BLaER1 treated with 17β-estradiol and CSF1 and Interleukin-3, amounts not matched to agents 10 nM and 100 nM (cell line): ENCODE results near the gene ALG2.
A peak's percentile ranks its signal among the peaks of the same experiment; 100 is the strongest.
"Not testable (repeated sequence)": the region's sequence is repeated elsewhere in the genome, so short reads cannot be mapped to it uniquely, and the experiment has no call there.

Experiments used
- H3K27ac ChIP-seq, 11 experiments: shearing (Covaris generic); formaldehyde crosslinking; 2 replicates each; pipeline ENCODE4 v1.8.1; 2022
- H3K27me3 ChIP-seq, 11 experiments: shearing (Covaris generic); formaldehyde crosslinking; 2 replicates each; pipeline ENCODE4 v1.8.1; 2022
- H3K36me3 ChIP-seq, 11 experiments: shearing (Covaris generic); formaldehyde crosslinking; 2 replicates each; pipeline ENCODE4 v1.8.1; 2022
- H3K4me1 ChIP-seq, 10 experiments: shearing (Covaris generic); formaldehyde crosslinking; 2 replicates each; pipeline ENCODE4 v1.8.1; 2022
- H3K4me2 ChIP-seq, 11 experiments: shearing (Covaris generic); formaldehyde crosslinking; 2 replicates each; pipeline ENCODE4 v1.8.1; 2022
- H3K4me3 ChIP-seq, 10 experiments: shearing (Covaris generic); formaldehyde crosslinking; 2 replicates each; pipeline ENCODE4 v1.8.1; 2022
- H3K9ac ChIP-seq, 11 experiments: shearing (Covaris generic); formaldehyde crosslinking; 2 replicates each; pipeline ENCODE4 v1.8.1; 2022
- H3K9me3 ChIP-seq, 11 experiments: shearing (Covaris generic); formaldehyde crosslinking; replicated peaks in 1 of 11; 2 replicates each; pipeline ENCODE4 v1.8.1; 2022
- H4K20me1 ChIP-seq, 11 experiments: shearing (Covaris generic); formaldehyde crosslinking; 2 replicates each; pipeline ENCODE4 v1.8.1; 2022
- Cebpa-rat ChIP-seq, 11 experiments: shearing (Covaris generic); IDR thresholded peaks; 2 replicates each; pipeline ENCODE4 v1.8.1; 2022

Gene ALG2

GRCh38 chr9:99211746-99212145 is 10.0 kb downstream of the ALG2 start:
- no peaks in the 10 kb centered on the region for H3K27me3 ChIP-seq
- peaks cover 24 to 43% (median 38%) of the 10 kb centered on the region in 11 experiments for H3K36me3 ChIP-seq
- peaks cover 12 to 44% (median 25%) of the 10 kb centered on the region in 11 experiments; a peak in 18 of 22 replicates for H4K20me1 ChIP-seq
- H3K4me1 ChIP-seq: peaks cover 0 to 36% (median 0%) of the 10 kb centered on the region in 10 experiments; a peak in 6 of 20 replicates
- H3K4me2 ChIP-seq: peak overlapping the region in 2 of 11 experiments; percentile 18 to 35; a peak in 2 of 22 replicates
- peaks cover 12 to 27% (median 17%) of the 10 kb centered on the region in 11 experiments; a peak in 21 of 22 replicates for H3K9me3 ChIP-seq
- H3K27ac ChIP-seq: no peak overlapping the region
- no peak for TF ChIP-seq Cebpa-rat (IDR thresholded peaks at IDR 0.05)
- H3K9ac ChIP-seq: no peak overlapping the region
- no peak overlapping the region for H3K4me3 ChIP-seq

GRCh38 chr9:99210572-99210971 is 11.2 kb downstream of the ALG2 start:
- H3K27me3 ChIP-seq: no peaks in the 10 kb centered on the region
- TF ChIP-seq Cebpa-rat (IDR thresholded peaks at IDR 0.05): no peak
- H3K9ac ChIP-seq: no peak overlapping the region
- no peak overlapping the region for H3K4me3 ChIP-seq
- peaks cover 1 to 32% (median 14%) of the 10 kb centered on the region in 11 experiments; a peak in 14 of 22 replicates for H4K20me1 ChIP-seq
- H3K4me1 ChIP-seq: peaks cover 0 to 36% (median 0%) of the 10 kb centered on the region in 10 experiments; a peak in 6 of 20 replicates
- H3K9me3 ChIP-seq: peaks cover 12 to 27% (median 17%) of the 10 kb centered on the region in 11 experiments; a peak in 21 of 22 replicates
- H3K27ac ChIP-seq: no peak overlapping the region
- H3K36me3 ChIP-seq: peaks cover 14 to 31% (median 27%) of the 10 kb centered on the region in 11 experiments; a peak in 21 of 22 replicates
- no peak overlapping the region for H3K4me2 ChIP-seq

GRCh38 chr9:99201603-99202002 is 20.1 kb downstream of the ALG2 start:
- Histone ChIP-seq H3K9ac (no peak overlapping the region), H3K4me3 (no peak overlapping the region), H3K27me3 (no peaks in the 10 kb centered on the region), H3K27ac (no peak overlapping the region), H4K20me1 (no peaks in the 10 kb centered on the region), H3K9me3 (no peaks in the 10 kb centered on the region), H3K4me2 (no peak overlapping the region), H3K36me3 (no peaks in the 10 kb centered on the region), H3K4me1 (peaks cover 0 to 10% (median 3%) of the 10 kb centered on the region in 10 experiments; a peak in 8 of 20 replicates)
- no peak for TF ChIP-seq Cebpa-rat (IDR thresholded peaks at IDR 0.05)

GRCh38 chr9:99199938-99200539 is 21.7 kb downstream of the ALG2 start:
- no peak for TF ChIP-seq Cebpa-rat (IDR thresholded peaks at IDR 0.05)
- Histone ChIP-seq H3K27ac (no peak overlapping the region), H3K9me3 (no peaks in the 10 kb centered on the region), H4K20me1 (no peaks in the 10 kb centered on the region), H3K36me3 (no peaks in the 10 kb centered on the region), H3K4me1 (peaks cover 0 to 13% (median 3%) of the 10 kb centered on the region in 10 experiments; a peak in 8 of 20 replicates), H3K4me3 (no peak overlapping the region), H3K27me3 (no peaks in the 10 kb centered on the region), H3K4me2 (peak overlapping the region in 4 of 11 experiments; percentile 6 to 42 (median 16); a peak in 4 of 22 replicates), H3K9ac (no peak overlapping the region)

- no peak overlapping the region for H3K9ac ChIP-seq
- no peaks in the 10 kb centered on the region for H3K36me3 ChIP-seq
- no peak for TF ChIP-seq Cebpa-rat (IDR thresholded peaks at IDR 0.05)
- no peak overlapping the region for H3K4me2 ChIP-seq
- H4K20me1 ChIP-seq: no peaks in the 10 kb centered on the region
- no peak overlapping the region for H3K27ac ChIP-seq
- no peak overlapping the region for H3K4me3 ChIP-seq
- H3K4me1 ChIP-seq: peaks cover 0 to 13% (median 3%) of the 10 kb centered on the region in 10 experiments; a peak in 8 of 20 replicates
- H3K9me3 ChIP-seq: no peaks in the 10 kb centered on the region
- H3K27me3 ChIP-seq: no peaks in the 10 kb centered on the region
Observed at GRCh38 chr9:99197987-99198386, 23.8 kb downstream of the ALG2 start.

GRCh38 chr9:99197124-99197630 is 24.6 kb downstream of the ALG2 start:
- no peak for TF ChIP-seq Cebpa-rat (IDR thresholded peaks at IDR 0.05)

GRCh38 chr9:99196484-99196883 is 25.3 kb downstream of the ALG2 start:
- not testable (repeated sequence) for H3K9ac ChIP-seq, H3K4me2 ChIP-seq, H3K27me3 ChIP-seq, H3K4me3 ChIP-seq, H3K36me3 ChIP-seq, H3K9me3 ChIP-seq, H3K27ac ChIP-seq, H4K20me1 ChIP-seq
- H3K4me1 ChIP-seq: peaks cover 0 to 13% (median 3%) of the 10 kb centered on the region in 10 experiments; a peak in 8 of 20 replicates

More at GRCh38 chr9:99197124-99197630, 24.6 kb downstream of the ALG2 start:
- H3K27ac ChIP-seq: no peak overlapping the region
- peaks cover 0 to 13% (median 3%) of the 10 kb centered on the region in 10 experiments; a peak in 8 of 20 replicates for H3K4me1 ChIP-seq
- no peaks in the 10 kb centered on the region for H4K20me1 ChIP-seq
- H3K4me2 ChIP-seq: no peak overlapping the region
- H3K9me3 ChIP-seq: no peaks in the 10 kb centered on the region
- H3K36me3 ChIP-seq: no peaks in the 10 kb centered on the region
- no peak overlapping the region for H3K9ac ChIP-seq
- no peaks in the 10 kb centered on the region for H3K27me3 ChIP-seq
- H3K4me3 ChIP-seq: no peak overlapping the region

- H3K27ac ChIP-seq: no peak overlapping the region
- peaks cover 0 to 7% (median 0%) of the 10 kb centered on the region in 10 experiments; a peak in 2 of 20 replicates for H3K4me1 ChIP-seq
- no peaks in the 10 kb centered on the region for H3K27me3 ChIP-seq
- no peaks in the 10 kb centered on the region for H4K20me1 ChIP-seq
- H3K4me2 ChIP-seq: no peak overlapping the region
- no peak for TF ChIP-seq Cebpa-rat (IDR thresholded peaks at IDR 0.05)
- no peaks in the 10 kb centered on the region for H3K36me3 ChIP-seq
- no peak overlapping the region for H3K4me3 ChIP-seq
- no peaks in the 10 kb centered on the region for H3K9me3 ChIP-seq
- no peak overlapping the region for H3K9ac ChIP-seq
Observed at GRCh38 chr9:99193466-99193821, 28.3 kb downstream of the ALG2 start.

- TF ChIP-seq Cebpa-rat (IDR thresholded peaks at IDR 0.05): no peak
- H3K4me2 ChIP-seq: no peak overlapping the region
- H3K27ac ChIP-seq: no peak overlapping the region
- no peaks in the 10 kb centered on the region for H3K9me3 ChIP-seq
- no peaks in the 10 kb centered on the region for H4K20me1 ChIP-seq
- H3K4me1 ChIP-seq: peaks cover under 1 to 9% (median 2%) of the 10 kb centered on the region in 10 experiments; a peak in 14 of 20 replicates
- no peaks in the 10 kb centered on the region for H3K27me3 ChIP-seq
- H3K4me3 ChIP-seq: no peak overlapping the region
- H3K9ac ChIP-seq: no peak overlapping the region
- H3K36me3 ChIP-seq: no peaks in the 10 kb centered on the region
Observed at GRCh38 chr9:99192786-99193465, 28.8 kb downstream of the ALG2 start.
